GM12878 (cell line): ENCODE measurements around the gene SORCS2. TPM values are rescaled to one million over a fixed set of nuclear protein-coding genes. Genes with fewer than 3 reads are reported as not detected.

Source experiments
- ATAC-seq: fragments of 200-7000 bp; cut with Tn5 transposase; 3 replicates; pipeline ENCODE4 v1.9.1; 2020; ENCODE audit warnings: mild to moderate bottlenecking, moderate library complexity
- BruUV-seq: library from RNA; stranded (reverse); fragments of 400-500 nt; replicated peaks from 2 replicates; lab custom pipeline; 2021; lab: Mats Ljungman, UMichigan
- CTCF ChIA-PET: fragments of 300-600 bp; sonication (Branson Sonifier 250); formaldehyde crosslinking; extraction: SDS; loops from one replicate; lab custom pipeline; 2021; ENCODE audit warnings: inconsistent platforms; lab: Yijun Ruan, JAX
- POLR2A ChIA-PET: fragments of 350-600 bp; formaldehyde crosslinking; extraction: SDS; loops from one replicate; lab custom pipeline; 2021; ENCODE audit warnings: inconsistent platforms; lab: Charles Lee
- RAD21 ChIA-PET: fragments of 300-600 bp; sonication (Branson Sonifier 250); formaldehyde crosslinking; loops from one replicate; lab custom pipeline; 2023; ENCODE audit warnings: antibody characterized with exemption; ENCODE audit not compliant: unreplicated experiment; lab: Charles Lee
- SMC1A ChIA-PET: fragments of 300-600 bp; sonication (Branson Sonifier 250); formaldehyde crosslinking; loops from one replicate; lab custom pipeline; 2023; ENCODE audit not compliant: unreplicated experiment, uncharacterized antibody; lab: Charles Lee
- DNase-seq: peaks from one replicate; pipeline ENCODE4 v3.0.0-alpha.2; 2011; ENCODE audit warnings: low read depth, low spot score
- FAIRE-seq: peaks from 3 replicates; lab custom pipeline; 2011; peaks lifted over from hg19 to GRCh38; lab: Jason Lieb, UNC
- H2AFZ ChIP-seq: 2 replicates; pipeline ENCODE4 v1.6.0; 2011; ENCODE audit warnings: low read depth, low read length, control low read depth; ENCODE audit not compliant: control insufficient read depth
- H3K27ac ChIP-seq: 2 replicates; pipeline ENCODE4 v1.5.1; 2011; ENCODE audit warnings: control low read depth; ENCODE audit not compliant: control insufficient read depth, insufficient read depth
- H3K27me3 ChIP-seq, 2 experiments: replicated peaks in 1 of 2; 2 replicates each; pipeline versions ENCODE4 v1.6.0 to v1.6.1; 2011; ENCODE audit warnings: low read length in 1 of 2; ENCODE audit not compliant: control insufficient read depth in 2 of 2, insufficient read depth in 2 of 2
- H3K36me3 ChIP-seq, 2 experiments: 2 replicates each; pipeline ENCODE4 v1.5.1; 2011; ENCODE audit warnings: low read length in 1 of 2; ENCODE audit not compliant: control insufficient read depth in 2 of 2, insufficient read depth in 2 of 2
- H3K4me1 ChIP-seq: 2 replicates; pipeline ENCODE4 v1.6.1; 2011; ENCODE audit warnings: mild to moderate bottlenecking, low read length, moderate library complexity, mixed read lengths; ENCODE audit not compliant: control insufficient read depth, insufficient read depth
- H3K4me2 ChIP-seq: 2 replicates; pipeline ENCODE4 v1.6.0; 2011; ENCODE audit warnings: control low read depth; ENCODE audit not compliant: control insufficient read depth, insufficient read depth
- H3K4me3 ChIP-seq: fragments of 200-600 bp; sonication (generic); 2 replicates; pipeline ENCODE4 v1.5.1; 2016
- H3K79me2 ChIP-seq: 2 replicates; pipeline ENCODE4 v1.6.0; 2011; ENCODE audit warnings: low read length; ENCODE audit not compliant: control insufficient read depth, insufficient read depth
- H3K9ac ChIP-seq: 2 replicates; pipeline ENCODE4 v1.8.0; 2011; ENCODE audit warnings: low read length, control low read depth, mixed read lengths; ENCODE audit not compliant: control insufficient read depth, insufficient read depth
- H3K9me3 ChIP-seq: replicated peaks from 3 replicates; pipeline ENCODE4 v1.5.1; 2011; ENCODE audit warnings: mild to moderate bottlenecking, low read length; ENCODE audit not compliant: control insufficient read depth, insufficient read depth
- H4K20me1 ChIP-seq: 2 replicates; pipeline ENCODE4 v1.6.0; 2011; ENCODE audit not compliant: control insufficient read depth, insufficient read depth
- BACH1 ChIP-seq: fragments of 450-650 bp; IDR thresholded peaks from 2 replicates; pipeline ENCODE4 v1.6.1; 2017; ENCODE audit warnings: mild to moderate bottlenecking, borderline replicate concordance
- BMI1 ChIP-seq: fragments of 450-650 bp; IDR thresholded peaks from 2 replicates; pipeline ENCODE4 v1.6.1; 2016; ENCODE audit warnings: mild to moderate bottlenecking, moderate library complexity, borderline replicate concordance
- BRCA1 ChIP-seq: IDR thresholded peaks from 2 replicates; pipeline ENCODE4 v1.6.1; 2011; ENCODE audit warnings: low read depth, low read length, improper control_type of control experiment
- ESRRA ChIP-seq: IDR thresholded peaks from 2 replicates; pipeline ENCODE4 v1.6.1; 2012; ENCODE audit warnings: mild to moderate bottlenecking, low read length, improper control_type of control experiment
- ETV6 ChIP-seq, 2 experiments: fragments of 450-650 bp in 1 of 2; IDR thresholded peaks in 1 of 2; conservative IDR thresholded peaks in 1 of 2; 2 replicates each; pipeline ENCODE4 v1.6.1; 2014; ENCODE audit warnings: antibody characterized with exemption in 1 of 2, borderline replicate concordance in 1 of 2, low read depth in 1 of 2, mild to moderate bottlenecking in 1 of 2, moderate library complexity in 1 of 2
- IKZF2 ChIP-seq, 2 experiments: fragments of 450-650 bp; IDR thresholded peaks; 2 replicates each; pipeline ENCODE4 v1.6.1; 2017; ENCODE audit warnings: mild to moderate bottlenecking in 2 of 2, moderate library complexity in 2 of 2
- KLF5 ChIP-seq: fragments of 450-650 bp; IDR thresholded peaks from 2 replicates; pipeline ENCODE4 v1.6.1; 2014; ENCODE audit warnings: mild to moderate bottlenecking; ENCODE audit not compliant: partially characterized antibody
- LARP7 ChIP-seq: fragments of 450-650 bp; IDR thresholded peaks from 2 replicates; pipeline ENCODE4 v1.6.1; 2017; ENCODE audit warnings: mild to moderate bottlenecking
- MEF2A ChIP-seq: IDR thresholded peaks from 2 replicates; pipeline ENCODE4 v1.6.1; 2011; ENCODE audit warnings: low read depth, mild to moderate bottlenecking, low read length, moderate library complexity; ENCODE audit not compliant: insufficient read depth
- MXI1 ChIP-seq: fragments of 150-350 bp; IDR thresholded peaks from 2 replicates; pipeline ENCODE4 v1.6.1; 2011; ENCODE audit warnings: low read depth, mild to moderate bottlenecking, inconsistent platforms, low read length, improper control_type of control experiment
- NBN ChIP-seq: fragments of 450-650 bp; IDR thresholded peaks from 2 replicates; pipeline ENCODE4 v1.6.1; 2016
- NFYA ChIP-seq: IDR thresholded peaks from 2 replicates; pipeline ENCODE4 v1.6.1; 2011; ENCODE audit warnings: low read depth, mild to moderate bottlenecking, low read length, improper control_type of control experiment, borderline replicate concordance
- POLR2A ChIP-seq: IDR thresholded peaks from 2 replicates; pipeline ENCODE4 v1.6.1; 2011; ENCODE audit warnings: low read depth, mild to moderate bottlenecking, low read length
- RBBP5 ChIP-seq: fragments of 200-600 bp; sonication (generic); conservative IDR thresholded peaks from 2 replicates; pipeline ENCODE4 v1.6.1; 2016
- SIN3A ChIP-seq: IDR thresholded peaks from 2 replicates; pipeline ENCODE4 v1.6.1; 2012; ENCODE audit warnings: low read depth, low read length, improper control_type of control experiment
- SRF ChIP-seq, 2 experiments: IDR thresholded peaks; 2 replicates each; pipeline ENCODE4 v1.6.1; 2011; ENCODE audit warnings: low read depth in 2 of 2, low read length in 2 of 2, mild to moderate bottlenecking in 1 of 2, moderate library complexity in 1 of 2
- SUZ12 ChIP-seq: fragments of 200-600 bp; sonication (generic); IDR thresholded peaks from one replicate; pipeline ENCODE4 v1.6.1; 2018; ENCODE audit warnings: antibody characterized with exemption, mild to moderate bottlenecking; ENCODE audit not compliant: unreplicated experiment
- TAF1 ChIP-seq: IDR thresholded peaks from 2 replicates; pipeline ENCODE4 v1.6.1; 2011; ENCODE audit warnings: mild to moderate bottlenecking, low read depth, low read length, borderline replicate concordance
- YBX1 ChIP-seq: fragments of 450-650 bp; IDR thresholded peaks from 2 replicates; pipeline ENCODE4 v1.6.1; 2016; ENCODE audit warnings: antibody characterized with exemption
- ZNF622 ChIP-seq: fragments of 450-650 bp; IDR thresholded peaks from 2 replicates; pipeline ENCODE4 v1.6.1; 2017; ENCODE audit warnings: mild to moderate bottlenecking, inconsistent platforms
- WGBS: methylation state at CpG from one replicate; pipeline ENCODE4 v1.1.6; 2016; ENCODE audit warnings: low lambda C conversion rate; ENCODE audit not compliant: insufficient replicate concordance, insufficient coverage; ENCODE audit errors: missing lambda C conversion rate; 5-methylcytosine and 5-hydroxymethylcytosine counted together
- in situ Hi-C: fragments of 300-500 bp; cut with MboI; formaldehyde crosslinking; loops from 9 replicates; pipeline ENCODE4 v1.14.3; 2018; ENCODE audit warnings: mixed read lengths
- intact Hi-C: fragments of 100-400 bp; cut with micrococcal nuclease; formaldehyde crosslinking; loops from one replicate; pipeline ENCODE4 v1.14.2; 2022; ENCODE audit not compliant: unreplicated experiment
- polyA plus RNA-seq, 11 experiments: library from polyadenylated mRNA; depleted of rRNA in 4 of 11; unstranded in 6 of 11; stranded (reverse) in 5 of 11; fragments of >200 nt; fragmentation: Nextera tagmentation in 4 of 11; fragmentation: Illumina TruSeq in 1 of 11; extraction: Ambion mirVana in 4 of 11; extraction: Trizol in 1 of 11; gene quantifications; 1 replicate in 1 of 11; 2 replicates in 10 of 11; pipeline versions ENCODE4 v1.2.1 to v1.2.3, GENCODE V29; 2011 to 2016; ENCODE audit warnings: inconsistent platforms in 2 of 11, missing spikeins in 2 of 11, low read depth in 1 of 11
- total RNA-seq, 4 experiments: library from RNA; depleted of rRNA in 3 of 4; stranded (reverse); fragments of >200 nt in 3 of 4; fragmentation: Illumina TruSeq in 1 of 4; extraction: Trizol in 1 of 4; gene quantifications; 2 replicates each; pipeline versions ENCODE4 v1.2.1 to v1.2.3, GENCODE V29; 2013 to 2021
- TF ChIP-seq, protein P1 (sequence below): fragments of 450-650 bp; IDR thresholded peaks from 2 replicates; pipeline ENCODE4 v1.6.1; 2017; ENCODE audit warnings: low read depth, mild to moderate bottlenecking, moderate library complexity

Gene SORCS2
- total and polyA plus RNA-seq, 10 of the 15 experiments (the other 5 are each of a cell fraction or from before 2014, with no cell fraction given), result 0.01 to 0.15 (median 0.05) TPM; not detected in 5

DNA sequence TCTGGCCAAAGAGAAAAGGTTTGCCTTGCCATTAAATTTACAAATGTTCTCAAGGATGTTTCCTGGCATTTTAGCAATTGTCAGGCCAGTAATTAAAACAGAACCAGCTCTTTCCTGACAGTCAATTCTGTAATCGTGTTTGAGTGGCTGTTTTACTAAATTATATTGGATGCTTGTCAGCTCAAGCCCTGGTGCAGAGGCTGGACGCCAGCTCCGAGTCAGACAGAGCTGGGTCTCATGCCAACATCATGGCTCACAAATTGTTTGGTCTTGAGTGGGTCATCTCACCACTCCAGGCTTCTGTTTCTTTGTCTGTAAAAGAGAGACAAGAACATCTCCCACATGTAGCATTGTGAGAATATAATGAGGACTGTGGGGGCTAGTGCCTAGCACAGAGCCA is 432.7 kb downstream of the SORCS2 start:
- FAIRE-seq (no peak), ATAC-seq (no peak), DNase-seq (no peak)
- Histone ChIP-seq H4K20me1 (no peaks in the 10 kb centered on the region), H3K4me3 (no peak overlapping the region), H2AFZ (no peak overlapping the region), H3K27me3 (no peaks in the 10 kb centered on the region; a peak in 1 of 4 replicates), H3K36me3 (no peaks in the 10 kb centered on the region), H3K9ac (no peak overlapping the region), H3K4me1 (no peaks in the 10 kb centered on the region), H3K27ac (no peak overlapping the region), H3K9me3 (no peaks in the 10 kb centered on the region), H3K4me2 (no peak overlapping the region), H3K79me2 (no peaks in the 10 kb centered on the region)
- ChIA-PET POLR2A (no interaction called here), SMC1A (no interaction called here), RAD21 (no interaction called here), CTCF (no interaction called here)
- BruUV-seq, result no TSS peak
- intact Hi-C loops (no loop called here), in situ Hi-C loops (no loop called here)
- TF ChIP-seq YBX1, result no peak
- no peak for TF ChIP-seq ESRRA
- no peak for TF ChIP-seq RBBP5
- no peak for TF ChIP-seq SRF (IDR thresholded peaks at IDR 0.05; ENCODE audit: low read depth in 2 of 2, low read length in 2 of 2)
- TF ChIP-seq LARP7, result no peak
- TF ChIP-seq, all 136 proteins: peak for 0
- 12% methylated on average over 3 of the region's 3 CpGs for WGBS

DNA sequence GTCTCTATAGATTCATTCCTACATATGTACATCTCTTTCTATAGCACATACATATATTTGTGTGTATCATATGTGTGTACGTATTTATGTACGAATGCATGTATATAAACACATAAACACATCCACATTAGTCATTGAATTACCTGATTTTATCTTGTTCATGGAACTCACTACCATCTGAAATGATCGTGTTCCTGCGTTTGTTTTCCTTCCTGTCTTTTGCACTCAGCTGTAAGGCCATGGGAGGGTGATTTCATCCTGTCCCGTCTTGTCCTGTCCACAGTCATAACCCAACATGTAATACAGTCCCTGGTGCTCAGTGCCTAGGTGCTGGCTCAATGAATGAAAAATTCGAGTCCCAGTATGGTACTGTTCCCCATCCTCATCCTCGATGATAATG is 434.2 kb downstream of the SORCS2 start:
- in situ Hi-C loops (no loop called here), intact Hi-C loops (no loop called here)
- BruUV-seq, result no TSS peak
- FAIRE-seq, result no peak
- Histone ChIP-seq H4K20me1 (no peaks in the 10 kb centered on the region), H2AFZ (no peak overlapping the region), H3K9me3 (no peaks in the 10 kb centered on the region), H3K27ac (no peak overlapping the region), H3K4me1 (no peaks in the 10 kb centered on the region), H3K79me2 (no peaks in the 10 kb centered on the region), H3K36me3 (no peaks in the 10 kb centered on the region), H3K4me2 (no peak overlapping the region), H3K4me3 (no peak overlapping the region), H3K27me3 (no peaks in the 10 kb centered on the region; a peak in 1 of 4 replicates), H3K9ac (no peak overlapping the region)
- no peak for ATAC-seq
- DNase-seq, result no peak
- ChIA-PET RAD21 (no interaction called here), SMC1A (no interaction called here), POLR2A (no interaction called here), CTCF (no interaction called here)
- WGBS, result 21% methylated on average over 7 of the region's 7 CpGs
- TF ChIP-seq, protein P1, sequence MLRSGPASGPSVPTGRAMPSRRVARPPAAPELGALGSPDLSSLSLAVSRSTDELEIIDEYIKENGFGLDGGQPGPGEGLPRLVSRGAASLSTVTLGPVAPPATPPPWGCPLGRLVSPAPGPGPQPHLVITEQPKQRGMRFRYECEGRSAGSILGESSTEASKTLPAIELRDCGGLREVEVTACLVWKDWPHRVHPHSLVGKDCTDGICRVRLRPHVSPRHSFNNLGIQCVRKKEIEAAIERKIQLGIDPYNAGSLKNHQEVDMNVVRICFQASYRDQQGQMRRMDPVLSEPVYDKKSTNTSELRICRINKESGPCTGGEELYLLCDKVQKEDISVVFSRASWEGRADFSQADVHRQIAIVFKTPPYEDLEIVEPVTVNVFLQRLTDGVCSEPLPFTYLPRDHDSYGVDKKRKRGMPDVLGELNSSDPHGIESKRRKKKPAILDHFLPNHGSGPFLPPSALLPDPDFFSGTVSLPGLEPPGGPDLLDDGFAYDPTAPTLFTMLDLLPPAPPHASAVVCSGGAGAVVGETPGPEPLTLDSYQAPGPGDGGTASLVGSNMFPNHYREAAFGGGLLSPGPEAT, result no peak
- TF ChIP-seq SUZ12 (no peak), SIN3A (no peak), TAF1 (no peak), ZNF622 (no peak), NFYA (no peak), KLF5 (no peak), BMI1 (no peak), BRCA1 (no peak), MEF2A (no peak), POLR2A (no peak), NBN (no peak), MXI1 (no peak), IKZF2 (IDR thresholded peaks at IDR 0.05) (no peak), BACH1 (no peak), ETV6 (conservative IDR thresholded peaks at IDR 0.05 in 1 of 2, IDR thresholded peaks at IDR 0.05 in 1 of 2; ENCODE audit: borderline replicate concordance in 1 of 2, low read depth in 1 of 2) (no peak)
